ENCODE data around the gene LITAF. TPM values are rescaled to one million over a fixed set of nuclear protein-coding genes. Genes with fewer than 3 reads are reported as not detected.

LITAF gene
- total RNA-seq, 1 donor from 2014 or later, result 47.6 TPM

- H3K4me3 Mint-ChIP-seq (ENCODE audit: low read depth), result no peak overlapping the region
- peaks cover 46% of the 10 kb centered on the region for H3K36me3 Mint-ChIP-seq (ENCODE audit: insufficient read depth)
- TF ChIP-seq, protein P1, sequence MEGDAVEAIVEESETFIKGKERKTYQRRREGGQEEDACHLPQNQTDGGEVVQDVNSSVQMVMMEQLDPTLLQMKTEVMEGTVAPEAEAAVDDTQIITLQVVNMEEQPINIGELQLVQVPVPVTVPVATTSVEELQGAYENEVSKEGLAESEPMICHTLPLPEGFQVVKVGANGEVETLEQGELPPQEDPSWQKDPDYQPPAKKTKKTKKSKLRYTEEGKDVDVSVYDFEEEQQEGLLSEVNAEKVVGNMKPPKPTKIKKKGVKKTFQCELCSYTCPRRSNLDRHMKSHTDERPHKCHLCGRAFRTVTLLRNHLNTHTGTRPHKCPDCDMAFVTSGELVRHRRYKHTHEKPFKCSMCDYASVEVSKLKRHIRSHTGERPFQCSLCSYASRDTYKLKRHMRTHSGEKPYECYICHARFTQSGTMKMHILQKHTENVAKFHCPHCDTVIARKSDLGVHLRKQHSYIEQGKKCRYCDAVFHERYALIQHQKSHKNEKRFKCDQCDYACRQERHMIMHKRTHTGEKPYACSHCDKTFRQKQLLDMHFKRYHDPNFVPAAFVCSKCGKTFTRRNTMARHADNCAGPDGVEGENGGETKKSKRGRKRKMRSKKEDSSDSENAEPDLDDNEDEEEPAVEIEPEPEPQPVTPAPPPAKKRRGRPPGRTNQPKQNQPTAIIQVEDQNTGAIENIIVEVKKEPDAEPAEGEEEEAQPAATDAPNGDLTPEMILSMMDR (IDR thresholded peaks at IDR 0.05; ENCODE audit: unreplicated experiment), result no peak
- no peaks in the 10 kb centered on the region for H3K27me3 Mint-ChIP-seq
- H3K4me1 Mint-ChIP-seq (ENCODE audit: low read depth), result peaks cover 8% of the 10 kb centered on the region
- H3K27ac Mint-ChIP-seq, result no peak overlapping the region
- no peak for DNase-seq (ENCODE audit: low spot score, unreplicated experiment)
- peaks cover 10% of the 10 kb centered on the region for H3K9me3 Mint-ChIP-seq (ENCODE audit: low read depth)
Observed at GRCh38 chr16:11551842-11552241, 34.9 kb downstream of the LITAF start.

GRCh38 chr16:11550791-11551498 lies 35.8 kb downstream of the LITAF start:
- Mint-ChIP-seq H3K9me3 (ENCODE audit: low read depth) (peaks cover 2% of the 10 kb centered on the region), H3K4me3 (ENCODE audit: low read depth) (no peak overlapping the region), H3K27ac (no peak overlapping the region), H3K27me3 (no peaks in the 10 kb centered on the region), H3K36me3 (ENCODE audit: insufficient read depth) (peaks cover 37% of the 10 kb centered on the region), H3K4me1 (ENCODE audit: low read depth) (peaks cover 8% of the 10 kb centered on the region)
- DNase-seq (ENCODE audit: low spot score, unreplicated experiment), result no peak
- TF ChIP-seq, protein P1 (IDR thresholded peaks at IDR 0.05; ENCODE audit: unreplicated experiment), result no peak

DNA sequence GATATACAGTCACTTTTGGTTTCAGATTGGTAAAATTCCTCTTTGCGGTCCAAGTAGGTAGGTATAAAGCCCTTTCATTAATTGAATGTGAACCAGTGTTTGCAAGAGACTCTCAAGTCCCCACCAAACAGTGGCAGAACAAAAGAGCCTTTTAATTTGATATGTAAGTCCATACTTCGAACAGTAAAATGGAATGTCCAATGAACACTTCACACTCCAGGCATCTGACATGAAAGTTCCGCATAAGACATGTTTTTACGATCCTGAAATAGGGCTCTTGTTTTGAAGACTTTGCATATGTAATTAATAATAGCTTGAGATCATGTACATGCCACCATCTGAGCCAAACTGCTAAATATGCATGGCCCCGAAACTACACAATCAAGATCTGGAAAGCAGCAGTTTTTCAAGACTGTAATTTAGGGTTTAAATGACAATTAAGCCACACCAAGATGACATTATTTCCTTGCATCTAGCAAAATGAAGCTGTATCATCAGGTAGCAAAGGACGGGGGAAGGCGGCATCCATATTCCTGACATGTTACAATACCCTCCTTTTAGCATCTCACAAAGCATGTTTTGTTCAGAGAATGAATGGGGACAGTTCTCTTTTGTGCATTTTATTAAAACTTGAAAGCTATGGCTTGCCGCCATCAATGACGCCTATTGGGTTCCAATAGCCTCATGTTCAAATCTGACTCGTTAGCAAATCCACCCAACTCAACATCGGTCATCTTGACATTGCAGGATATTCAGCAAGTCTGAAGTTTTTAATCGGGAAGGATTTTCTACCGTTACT lies 39.4 kb downstream of the LITAF start:
- TF ChIP-seq, protein P1 (IDR thresholded peaks at IDR 0.05; ENCODE audit: unreplicated experiment), result no peak
- peaks cover 6% of the 10 kb centered on the region for H3K4me1 Mint-ChIP-seq (ENCODE audit: low read depth)
- no peaks in the 10 kb centered on the region for H3K27me3 Mint-ChIP-seq
- peaks cover 23% of the 10 kb centered on the region for H3K36me3 Mint-ChIP-seq (ENCODE audit: insufficient read depth)
- H3K4me3 Mint-ChIP-seq (ENCODE audit: low read depth), result no peak overlapping the region
- no peak overlapping the region for H3K27ac Mint-ChIP-seq
- DNase-seq (ENCODE audit: low spot score, unreplicated experiment), result no peak
- no peaks in the 10 kb centered on the region for H3K9me3 Mint-ChIP-seq (ENCODE audit: low read depth)

- H3K36me3 Mint-ChIP-seq (ENCODE audit: insufficient read depth), result peaks cover 23% of the 10 kb centered on the region
- H3K4me1 Mint-ChIP-seq (ENCODE audit: low read depth), result peaks cover 6% of the 10 kb centered on the region
- no peak overlapping the region for H3K27ac Mint-ChIP-seq
- no peak for DNase-seq (ENCODE audit: low spot score, unreplicated experiment)
- no peak overlapping the region for H3K4me3 Mint-ChIP-seq (ENCODE audit: low read depth)
- no peaks in the 10 kb centered on the region for H3K27me3 Mint-ChIP-seq
- TF ChIP-seq, protein P1 (IDR thresholded peaks at IDR 0.05; ENCODE audit: unreplicated experiment), result no peak
- no peaks in the 10 kb centered on the region for H3K9me3 Mint-ChIP-seq (ENCODE audit: low read depth)
Observed at GRCh38 chr16:11546608-11547061, 40.1 kb downstream of the LITAF start.

DNA sequence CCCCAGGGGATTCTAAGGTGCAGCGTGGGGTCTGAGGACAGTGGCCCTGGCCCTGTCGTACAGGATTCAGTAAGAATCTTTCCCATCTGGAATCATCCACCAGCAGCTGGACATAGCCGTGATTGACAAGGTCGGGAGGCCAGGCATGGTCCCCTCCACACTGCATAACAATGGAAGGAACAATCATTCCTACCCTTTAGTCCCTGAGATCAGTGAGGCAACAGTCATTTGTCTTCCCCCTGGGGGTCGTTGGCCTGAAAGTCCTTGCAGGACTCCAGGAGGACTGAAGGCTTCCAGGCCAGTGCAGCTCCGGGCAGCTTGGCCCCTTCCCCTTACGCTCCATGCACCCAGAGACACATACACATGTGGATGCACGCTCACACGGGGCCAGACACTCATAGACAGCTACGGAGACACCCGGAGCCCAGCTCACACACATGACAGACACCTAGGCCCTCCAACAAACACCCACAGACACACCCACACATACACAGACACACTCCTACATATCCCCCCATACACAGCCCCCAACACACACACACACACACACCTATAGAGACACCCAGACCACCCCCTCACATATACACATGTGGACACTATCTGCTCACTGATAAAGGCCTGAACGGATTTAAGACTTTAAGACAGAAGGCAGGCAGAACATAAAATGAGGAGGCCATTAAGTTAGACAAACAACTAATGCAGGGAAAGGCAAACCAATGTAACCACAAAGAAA lies 42.9 kb downstream of the LITAF start:
- TF ChIP-seq, protein P1 (IDR thresholded peaks at IDR 0.05; ENCODE audit: unreplicated experiment), result no peak
- H3K9me3 Mint-ChIP-seq (ENCODE audit: low read depth), result no peaks in the 10 kb centered on the region
- H3K4me3 Mint-ChIP-seq (ENCODE audit: low read depth), result no peak overlapping the region
- no peaks in the 10 kb centered on the region for H3K27me3 Mint-ChIP-seq
- H3K36me3 Mint-ChIP-seq (ENCODE audit: insufficient read depth), result peaks cover 4% of the 10 kb centered on the region
- H3K27ac Mint-ChIP-seq, result peak overlapping the region; percentile 65
- DNase-seq (ENCODE audit: low spot score, unreplicated experiment), result no peak
- H3K4me1 Mint-ChIP-seq (ENCODE audit: low read depth), result peaks cover 6% of the 10 kb centered on the region

All from progenitor cell of endocrine pancreas (in vitro differentiated cells).